ENCODE data around the gene FZD7. TPM values are rescaled to one million over a fixed set of nuclear protein-coding genes. Genes with fewer than 3 reads are reported as not detected.
A peak's percentile ranks its signal among the peaks of the same experiment; 100 is the strongest.

The FZD7 gene
- total and polyA plus RNA-seq, 9 of the 15 experiments (the other 6 are each of a cell fraction or from before 2014, with no cell fraction given) = 0.11 to 2.4 (median 0.69) TPM

DNA sequence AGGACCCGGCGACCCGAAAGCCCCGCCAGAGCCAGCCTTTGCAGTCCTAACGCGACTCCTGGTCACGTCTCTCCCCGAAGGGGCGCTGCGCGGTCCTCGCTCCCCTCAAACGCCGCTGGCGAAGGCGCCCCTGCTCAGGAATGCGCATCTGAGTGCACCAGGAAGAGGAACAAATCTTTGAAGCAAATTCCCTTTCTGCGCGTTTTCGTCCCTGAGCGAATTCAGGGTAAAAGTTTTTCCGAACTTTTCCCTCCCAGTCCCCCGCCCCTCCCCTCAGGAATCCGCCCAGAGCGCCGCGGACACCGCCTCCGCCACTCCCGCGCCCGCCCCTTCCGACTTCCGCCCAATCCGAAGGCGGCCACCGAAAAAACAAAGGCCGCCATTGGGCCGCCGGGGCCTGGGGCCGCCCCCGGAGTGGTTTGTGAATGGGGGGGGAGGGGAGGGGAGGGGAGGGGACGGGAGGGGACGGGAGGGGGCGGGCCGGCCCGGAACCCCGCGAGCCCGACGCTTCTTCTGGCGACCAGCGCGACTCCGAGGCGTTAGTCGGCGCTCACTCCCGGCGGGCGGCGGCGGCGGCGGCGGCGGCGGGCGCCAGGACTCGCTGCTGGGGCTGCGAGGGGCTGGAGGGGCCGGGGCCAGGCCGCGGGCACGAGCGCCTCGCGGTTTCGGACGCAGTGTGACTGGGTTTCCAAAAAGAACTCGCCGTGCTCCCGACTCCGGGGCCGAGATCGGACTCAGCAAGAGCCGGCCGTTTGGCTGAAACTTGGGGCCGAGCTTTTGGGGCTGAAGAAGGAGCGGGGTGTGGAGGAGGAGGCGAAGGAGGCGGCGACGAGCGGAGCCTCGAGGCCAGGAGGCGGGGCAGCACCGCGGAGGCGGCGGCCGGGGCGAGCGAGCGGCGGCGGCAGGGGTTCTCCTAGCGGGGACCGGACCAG is at the start of gene FZD7 (continued):
- TF ChIP-seq ZBTB17 (CRISPR knock-in tag; IDR thresholded peaks at IDR 0.05) = no peak
- peak; percentile 49; the same call in 1 of the 2 replicates for TF ChIP-seq POLR2A (conservative IDR thresholded peaks at IDR 0.05)
- TF ChIP-seq ZNF212 (CRISPR knock-in tag; IDR thresholded peaks at IDR 0.05) = no peak
- TF ChIP-seq ZNF699 (CRISPR knock-in tag; IDR thresholded peaks at IDR 0.05; ENCODE audit: insufficient replicate concordance) = no peak
- 0 out of 2 replicates have a peak, but pooled peaks have one; percentile 21 for TF ChIP-seq ZNF263 (CRISPR knock-in tag; IDR thresholded peaks at IDR 0.05; ENCODE audit: borderline replicate concordance)
- TF ChIP-seq TEAD1 (CRISPR knock-in tag; IDR thresholded peaks at IDR 0.05) = peak; percentile 76 to 82; a peak in 3 of 4 replicates
- 0 out of 2 replicates have a peak, but pooled peaks have one; percentile 25 for TF ChIP-seq RB1 (IDR thresholded peaks at IDR 0.05; ENCODE audit: low read depth)
- TF ChIP-seq RBBP5 (IDR thresholded peaks at IDR 0.05; ENCODE audit: borderline replicate concordance, insufficient read depth, low read length, poor library complexity, severe bottlenecking) = peak; percentile 36
- no peak for TF ChIP-seq CBX1 (IDR thresholded peaks at IDR 0.05; ENCODE audit: low read depth)
- TF ChIP-seq, protein P1, sequence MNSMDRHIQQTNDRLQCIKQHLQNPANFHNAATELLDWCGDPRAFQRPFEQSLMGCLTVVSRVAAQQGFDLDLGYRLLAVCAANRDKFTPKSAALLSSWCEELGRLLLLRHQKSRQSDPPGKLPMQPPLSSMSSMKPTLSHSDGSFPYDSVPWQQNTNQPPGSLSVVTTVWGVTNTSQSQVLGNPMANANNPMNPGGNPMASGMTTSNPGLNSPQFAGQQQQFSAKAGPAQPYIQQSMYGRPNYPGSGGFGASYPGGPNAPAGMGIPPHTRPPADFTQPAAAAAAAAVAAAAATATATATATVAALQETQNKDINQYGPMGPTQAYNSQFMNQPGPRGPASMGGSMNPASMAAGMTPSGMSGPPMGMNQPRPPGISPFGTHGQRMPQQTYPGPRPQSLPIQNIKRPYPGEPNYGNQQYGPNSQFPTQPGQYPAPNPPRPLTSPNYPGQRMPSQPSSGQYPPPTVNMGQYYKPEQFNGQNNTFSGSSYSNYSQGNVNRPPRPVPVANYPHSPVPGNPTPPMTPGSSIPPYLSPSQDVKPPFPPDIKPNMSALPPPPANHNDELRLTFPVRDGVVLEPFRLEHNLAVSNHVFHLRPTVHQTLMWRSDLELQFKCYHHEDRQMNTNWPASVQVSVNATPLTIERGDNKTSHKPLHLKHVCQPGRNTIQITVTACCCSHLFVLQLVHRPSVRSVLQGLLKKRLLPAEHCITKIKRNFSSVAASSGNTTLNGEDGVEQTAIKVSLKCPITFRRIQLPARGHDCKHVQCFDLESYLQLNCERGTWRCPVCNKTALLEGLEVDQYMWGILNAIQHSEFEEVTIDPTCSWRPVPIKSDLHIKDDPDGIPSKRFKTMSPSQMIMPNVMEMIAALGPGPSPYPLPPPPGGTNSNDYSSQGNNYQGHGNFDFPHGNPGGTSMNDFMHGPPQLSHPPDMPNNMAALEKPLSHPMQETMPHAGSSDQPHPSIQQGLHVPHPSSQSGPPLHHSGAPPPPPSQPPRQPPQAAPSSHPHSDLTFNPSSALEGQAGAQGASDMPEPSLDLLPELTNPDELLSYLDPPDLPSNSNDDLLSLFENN (IDR thresholded peaks at IDR 0.05; ENCODE audit: low read depth in 2 of 2, low read length in 2 of 2) = no peak
- no peak for TF ChIP-seq NR0B1 (IDR thresholded peaks at IDR 0.05; ENCODE audit: partially characterized antibody)
- TF ChIP-seq FOXP1 (CRISPR knock-in tag; IDR thresholded peaks at IDR 0.05) = no peak
- no peak for TF ChIP-seq PML (IDR thresholded peaks at IDR 0.05; ENCODE audit: low read length)
- TF ChIP-seq ZZZ3 (IDR thresholded peaks at IDR 0.05) = no peak
- TF ChIP-seq E2F5 (CRISPR knock-in tag; IDR thresholded peaks at IDR 0.05) = no peak
- TF ChIP-seq TFAP4 (CRISPR knock-in tag; IDR thresholded peaks at IDR 0.05; ENCODE audit: borderline replicate concordance) = 0 out of 2 replicates have a peak, but pooled peaks have one; percentile 3
- no peak for TF ChIP-seq TRIM28 (IDR thresholded peaks at IDR 0.05)
- TF ChIP-seq, protein P2, sequence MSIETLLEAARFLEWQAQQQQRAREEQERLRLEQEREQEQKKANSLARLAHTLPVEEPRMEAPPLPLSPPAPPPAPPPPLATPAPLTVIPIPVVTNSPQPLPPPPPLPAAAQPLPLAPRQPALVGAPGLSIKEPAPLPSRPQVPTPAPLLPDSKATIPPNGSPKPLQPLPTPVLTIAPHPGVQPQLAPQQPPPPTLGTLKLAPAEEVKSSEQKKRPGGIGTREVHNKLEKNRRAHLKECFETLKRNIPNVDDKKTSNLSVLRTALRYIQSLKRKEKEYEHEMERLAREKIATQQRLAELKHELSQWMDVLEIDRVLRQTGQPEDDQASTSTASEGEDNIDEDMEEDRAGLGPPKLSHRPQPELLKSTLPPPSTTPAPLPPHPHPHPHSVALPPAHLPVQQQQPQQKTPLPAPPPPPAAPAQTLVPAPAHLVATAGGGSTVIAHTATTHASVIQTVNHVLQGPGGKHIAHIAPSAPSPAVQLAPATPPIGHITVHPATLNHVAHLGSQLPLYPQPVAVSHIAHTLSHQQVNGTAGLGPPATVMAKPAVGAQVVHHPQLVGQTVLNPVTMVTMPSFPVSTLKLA (conservative IDR thresholded peaks at IDR 0.05) = 0 out of 4 replicates have a peak, but pooled peaks of 1 of the 2 experiments have one; percentile 19
- TF ChIP-seq ARID1B (IDR thresholded peaks at IDR 0.05) = no peak

Data from K562 (cell line).